GM12873 (cell line): ENCODE results near the gene RTN4IP1.

Experiments
- TF ChIP-seq, protein P1 (sequence below): IDR thresholded peaks from 2 replicates; pipeline ENCODE4 v1.5.1; 2012; ENCODE audit warnings: low read depth, mild to moderate bottlenecking, moderate library complexity, low read length, control low read depth; ENCODE audit not compliant: insufficient read depth; ENCODE audit errors: missing control alignments

The RTN4IP1 gene

DNA sequence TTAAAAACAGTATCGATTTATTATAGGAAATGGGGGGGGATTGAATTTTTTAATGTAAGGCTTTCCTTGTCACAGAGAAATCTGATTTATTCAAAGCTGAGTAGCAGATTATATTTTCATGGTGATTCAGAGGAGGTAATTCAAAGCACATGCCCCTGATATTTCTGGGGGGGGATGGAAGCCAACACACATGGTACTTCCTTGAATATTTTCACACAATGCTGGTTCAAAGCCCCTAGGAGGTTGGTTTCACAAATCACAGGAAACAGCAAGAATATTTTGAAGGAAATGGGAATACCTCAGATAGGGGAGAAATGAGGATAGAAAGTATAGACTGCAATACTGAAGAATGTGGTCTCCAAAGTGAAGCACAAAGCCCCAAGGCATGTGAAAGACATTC lies 98.8 kb downstream of the RTN4IP1 start:
- TF ChIP-seq, protein P1, sequence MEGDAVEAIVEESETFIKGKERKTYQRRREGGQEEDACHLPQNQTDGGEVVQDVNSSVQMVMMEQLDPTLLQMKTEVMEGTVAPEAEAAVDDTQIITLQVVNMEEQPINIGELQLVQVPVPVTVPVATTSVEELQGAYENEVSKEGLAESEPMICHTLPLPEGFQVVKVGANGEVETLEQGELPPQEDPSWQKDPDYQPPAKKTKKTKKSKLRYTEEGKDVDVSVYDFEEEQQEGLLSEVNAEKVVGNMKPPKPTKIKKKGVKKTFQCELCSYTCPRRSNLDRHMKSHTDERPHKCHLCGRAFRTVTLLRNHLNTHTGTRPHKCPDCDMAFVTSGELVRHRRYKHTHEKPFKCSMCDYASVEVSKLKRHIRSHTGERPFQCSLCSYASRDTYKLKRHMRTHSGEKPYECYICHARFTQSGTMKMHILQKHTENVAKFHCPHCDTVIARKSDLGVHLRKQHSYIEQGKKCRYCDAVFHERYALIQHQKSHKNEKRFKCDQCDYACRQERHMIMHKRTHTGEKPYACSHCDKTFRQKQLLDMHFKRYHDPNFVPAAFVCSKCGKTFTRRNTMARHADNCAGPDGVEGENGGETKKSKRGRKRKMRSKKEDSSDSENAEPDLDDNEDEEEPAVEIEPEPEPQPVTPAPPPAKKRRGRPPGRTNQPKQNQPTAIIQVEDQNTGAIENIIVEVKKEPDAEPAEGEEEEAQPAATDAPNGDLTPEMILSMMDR = no peak

DNA sequence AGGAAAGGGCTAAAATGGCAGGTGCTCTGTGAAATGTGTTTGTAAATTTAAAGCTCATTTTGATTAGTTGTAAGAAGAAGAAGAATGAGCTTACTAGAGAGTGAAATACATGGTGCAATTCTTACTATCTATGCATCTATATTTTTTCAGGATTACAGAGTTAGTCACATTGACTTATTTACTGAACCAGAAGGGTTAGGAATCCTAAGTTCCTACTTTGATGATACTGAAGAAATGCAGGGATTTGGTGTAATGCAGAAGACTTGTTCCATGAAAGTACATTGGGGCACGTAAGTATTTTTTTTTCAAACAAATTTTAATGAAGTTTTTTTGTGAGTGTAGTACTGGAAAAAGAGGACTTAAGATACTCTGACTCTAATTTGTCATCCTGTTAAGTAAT lies 99.3 kb downstream of the RTN4IP1 start:
- TF ChIP-seq, protein P1 = no peak

DNA sequence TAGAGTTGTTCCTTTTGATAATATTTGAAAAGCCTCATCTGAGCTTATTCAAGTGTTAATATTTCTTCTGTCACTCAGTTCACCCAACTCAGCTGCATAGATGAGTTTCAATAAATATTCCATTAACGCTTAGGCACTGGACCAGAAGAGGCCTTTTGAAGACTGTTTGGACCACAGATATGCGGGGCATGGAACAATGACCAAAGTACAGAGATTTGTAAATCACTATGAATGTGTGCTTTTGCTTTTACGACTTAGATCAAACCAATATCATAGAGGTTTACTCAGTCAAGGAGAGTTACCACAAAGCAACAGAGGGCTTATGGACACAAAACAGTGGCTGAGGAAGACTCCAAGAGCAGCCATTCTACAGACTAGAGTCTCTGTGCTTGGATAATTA lies 99.9 kb downstream of the RTN4IP1 start:
- TF ChIP-seq, protein P1 = no peak

DNA sequence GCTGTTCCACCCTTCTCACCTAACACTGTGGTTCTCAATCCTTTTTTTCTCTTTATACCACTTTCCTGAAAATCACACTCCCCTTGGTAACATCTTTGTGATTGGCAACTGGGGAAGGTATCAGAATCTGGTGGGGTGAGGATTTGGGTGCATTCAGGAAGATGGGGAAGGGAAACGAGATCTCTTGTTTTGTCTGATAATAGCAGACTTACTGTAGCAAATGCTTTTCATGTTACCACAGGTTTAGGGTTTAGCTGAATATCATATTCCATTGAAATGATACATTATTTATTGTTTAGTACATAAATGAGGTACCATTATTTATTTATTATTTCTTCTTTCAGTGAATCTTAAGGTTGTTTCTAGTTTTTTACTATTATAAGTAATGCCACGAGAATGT lies 100.8 kb downstream of the RTN4IP1 start:
- TF ChIP-seq, protein P1 = no peak

DNA sequence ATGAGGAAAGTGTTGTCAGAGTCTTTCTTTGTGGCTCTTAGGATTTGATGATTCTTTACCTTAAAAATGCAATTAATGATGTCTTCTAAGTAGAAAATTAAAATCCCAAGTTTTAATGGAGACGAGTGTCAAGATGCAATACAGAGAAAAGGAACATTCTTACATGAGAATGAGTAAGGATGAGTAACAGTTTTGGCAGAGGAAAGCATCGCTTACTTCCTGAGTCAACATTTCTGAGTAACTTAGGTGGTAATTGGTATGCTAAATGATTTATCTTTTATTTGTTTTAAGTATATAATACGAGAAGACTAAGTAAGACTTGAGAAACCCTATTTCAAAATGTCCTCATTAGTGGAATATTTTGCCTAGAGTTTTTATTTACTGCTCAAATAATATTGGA lies 101.3 kb downstream of the RTN4IP1 start:
- TF ChIP-seq, protein P1 = no peak

DNA sequence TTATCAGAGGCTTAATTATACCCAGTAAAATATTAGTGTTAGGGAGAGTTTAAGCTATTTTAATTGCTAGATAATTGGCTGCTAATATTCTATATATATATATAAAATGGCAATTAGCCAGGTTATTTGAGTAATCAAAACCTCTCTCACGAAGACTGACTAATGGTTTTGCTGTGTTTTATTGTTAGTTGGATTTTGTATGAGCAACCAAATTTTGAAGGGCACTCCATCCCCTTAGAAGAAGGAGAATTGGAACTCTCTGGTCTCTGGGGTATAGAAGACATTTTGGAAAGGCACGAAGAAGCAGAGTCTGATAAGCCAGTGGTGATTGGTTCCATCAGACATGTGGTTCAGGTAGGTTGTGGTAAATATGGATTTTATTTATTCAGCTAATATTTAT lies 102.2 kb downstream of the RTN4IP1 start:
- TF ChIP-seq, protein P1 = no peak

DNA sequence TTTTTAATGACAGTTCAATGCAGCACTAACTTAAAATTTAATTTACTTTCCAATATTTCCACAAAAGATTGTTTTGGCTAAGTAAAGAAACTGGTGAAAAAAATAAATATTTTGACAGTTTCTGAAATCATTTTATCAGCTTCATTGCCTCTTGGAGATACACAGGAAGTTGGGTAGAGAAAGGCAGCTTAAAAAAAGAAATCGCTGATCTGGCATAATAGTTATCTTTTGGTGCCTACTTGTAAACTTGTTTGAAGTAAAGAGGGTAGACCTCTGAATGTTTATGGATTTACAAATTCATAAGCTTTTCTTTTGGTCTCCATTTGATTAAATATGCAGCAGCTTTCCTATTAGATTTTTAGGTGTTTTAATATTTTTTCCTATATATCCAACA lies 103.4 kb downstream of the RTN4IP1 start:
- TF ChIP-seq, protein P1 = no peak

DNA sequence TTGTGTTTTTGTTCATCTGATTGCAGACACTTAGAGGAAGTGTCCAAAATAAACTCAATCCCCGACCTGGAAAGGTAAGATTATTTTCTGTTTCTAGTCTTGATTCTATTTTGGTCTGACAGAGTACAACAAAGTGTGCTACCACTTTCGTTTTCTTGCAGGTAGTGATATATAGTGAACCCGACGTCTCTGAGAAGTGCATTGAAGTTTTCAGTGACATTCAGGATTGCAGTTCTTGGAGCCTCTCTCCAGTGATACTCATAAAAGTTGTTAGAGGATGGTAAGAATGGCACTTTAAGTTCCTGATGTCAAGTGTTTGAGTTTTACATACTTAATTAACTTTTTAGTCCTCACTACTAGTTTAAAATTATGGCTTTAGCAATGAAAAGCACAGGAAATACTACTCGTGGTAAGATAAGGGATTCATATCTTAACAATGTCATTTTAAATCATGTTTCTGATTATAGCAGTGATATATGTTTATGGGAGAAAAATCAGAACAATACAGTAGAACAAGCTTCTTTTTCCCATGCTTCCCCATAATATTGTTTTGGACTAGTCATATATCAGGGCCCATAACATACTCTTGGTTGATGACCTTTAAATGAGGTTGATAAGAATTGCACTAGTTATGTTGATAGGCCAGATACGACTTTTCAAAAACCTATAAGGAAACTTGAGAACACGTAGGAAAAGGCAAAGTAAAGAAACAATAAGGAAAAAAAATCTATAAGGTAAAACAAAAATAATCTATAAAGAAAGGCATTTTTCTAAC lies 104.0 kb downstream of the RTN4IP1 start:
- TF ChIP-seq, protein P1 = no peak
